GM19468 (cell line): Measurements from ENCODE around the gene TTC28.

Source experiments
- ATAC-seq: cut with Tn5 transposase; IDR thresholded peaks from one replicate; pipeline ENCODE4 v1.9.1; 2021; ENCODE audit warnings: mild to moderate bottlenecking, moderate library complexity, moderate number of reproducible peaks; ENCODE audit not compliant: unreplicated experiment; ENCODE audit errors: extremely low read depth

The TTC28 gene

GRCh38 chr22:28047740-28048139, 631.9 kb downstream of the TTC28 start:
- ATAC-seq = no peak

GRCh38 chr22:28046100-28046499, 633.5 kb downstream of the TTC28 start:
- no peak for ATAC-seq

GRCh38 chr22:28044546-28045173, 635.0 kb downstream of the TTC28 start:
- no peak for ATAC-seq

- no peak for ATAC-seq
Observed at GRCh38 chr22:28043266-28043665, 636.4 kb downstream of the TTC28 start.

GRCh38 chr22:28034760-28035401, 644.8 kb downstream of the TTC28 start:
- ATAC-seq = no peak

- ATAC-seq = no peak
Observed at GRCh38 chr22:28034145-28034759, 645.4 kb downstream of the TTC28 start.

GRCh38 chr22:28032861-28033260, 646.8 kb downstream of the TTC28 start:
- ATAC-seq = no peak

- ATAC-seq = no peak
Observed at GRCh38 chr22:28031383-28031922, 648.2 kb downstream of the TTC28 start.

GRCh38 chr22:28030473-28030872, 649.2 kb downstream of the TTC28 start:
- ATAC-seq = no peak

GRCh38 chr22:28029956-28030355, 649.7 kb downstream of the TTC28 start:
- ATAC-seq = no peak

GRCh38 chr22:28029201-28029948, 650.3 kb downstream of the TTC28 start:
- no peak for ATAC-seq

- no peak for ATAC-seq
Observed at GRCh38 chr22:28027453-28028448, 651.9 kb downstream of the TTC28 start.

GRCh38 chr22:28025866-28026575, 653.6 kb downstream of the TTC28 start:
- no peak for ATAC-seq

GRCh38 chr22:28025333-28025732, 654.3 kb downstream of the TTC28 start:
- ATAC-seq = no peak

- no peak for ATAC-seq
Observed at GRCh38 chr22:28024422-28024888, 655.2 kb downstream of the TTC28 start.

GRCh38 chr22:28023774-28024173, 655.9 kb downstream of the TTC28 start:
- no peak for ATAC-seq

GRCh38 chr22:28023036-28023435, 656.6 kb downstream of the TTC28 start:
- ATAC-seq = no peak

- ATAC-seq = no peak
Observed at GRCh38 chr22:28021998-28022660, 657.5 kb downstream of the TTC28 start.
